H9 (cell line): ENCODE measurements around the gene FOXO1. TPM values are rescaled to one million over a fixed set of nuclear protein-coding genes. Genes with fewer than 3 reads are reported as not detected.
A peak's percentile ranks its signal among the peaks of the same experiment; 100 is the strongest.

Experiments used
- DNase-seq: peaks from one replicate; pipeline ENCODE4 v3.0.0-alpha.2; 2017
- H2AFZ ChIP-seq: one replicate; pipeline ENCODE4 v1.6.1; 2013; ENCODE audit warnings: mild to moderate bottlenecking, low read length, control low read depth, moderate library complexity
- H2AK5ac ChIP-seq: 2 replicates; pipeline ENCODE4 v1.6.1; 2013; ENCODE audit warnings: low read length, control low read depth, mixed read lengths; ENCODE audit not compliant: insufficient read length
- H2BK120ac ChIP-seq: one replicate; pipeline ENCODE4 v1.6.1; 2013; ENCODE audit warnings: low read depth, mild to moderate bottlenecking, low read length, control low read depth, inconsistent platforms; ENCODE audit not compliant: poor library complexity, severe bottlenecking
- H2BK12ac ChIP-seq: 2 replicates; pipeline ENCODE4 v1.6.1; 2013; ENCODE audit warnings: low read length, control low read depth, mixed read lengths, low read depth; ENCODE audit not compliant: insufficient read length
- H2BK15ac ChIP-seq: 2 replicates; pipeline ENCODE4 v1.6.1; 2013; ENCODE audit warnings: low read depth, low read length, control low read depth
- H2BK20ac ChIP-seq: one replicate; pipeline ENCODE4 v1.6.1; 2013; ENCODE audit warnings: low read depth, mild to moderate bottlenecking, low read length, control low read depth, inconsistent platforms; ENCODE audit not compliant: poor library complexity, severe bottlenecking
- H2BK5ac ChIP-seq: 2 replicates; pipeline ENCODE4 v1.6.1; 2013; ENCODE audit warnings: low read length, control low read depth, mixed read lengths; ENCODE audit not compliant: insufficient read length
- H3K14ac ChIP-seq: 2 replicates; pipeline ENCODE4 v1.6.1; 2013; ENCODE audit warnings: low read length, control low read depth; ENCODE audit not compliant: insufficient read depth
- H3K18ac ChIP-seq: 2 replicates; pipeline ENCODE4 v1.6.1; 2013; ENCODE audit warnings: low read depth, mild to moderate bottlenecking, mixed read lengths, low read length, control low read depth; ENCODE audit not compliant: insufficient read length
- H3K23ac ChIP-seq: 2 replicates; pipeline ENCODE4 v1.6.1; 2013; ENCODE audit warnings: low read length, control low read depth, mixed read lengths, low read depth; ENCODE audit not compliant: insufficient read length
- H3K23me2 ChIP-seq: 2 replicates; pipeline ENCODE4 v1.6.1; 2013; ENCODE audit warnings: low read depth, mild to moderate bottlenecking, mixed read lengths, low read length, control low read depth; ENCODE audit not compliant: insufficient read length, poor library complexity, severe bottlenecking
- H3K27ac ChIP-seq: 2 replicates; pipeline ENCODE4 v1.5.1; 2013; ENCODE audit warnings: low read length, control low read depth, mixed read lengths, low read depth; ENCODE audit not compliant: insufficient read length
- H3K27me3 ChIP-seq: 2 replicates; pipeline ENCODE4 v1.6.1; 2013; ENCODE audit warnings: low read length, control low read depth, inconsistent platforms; ENCODE audit not compliant: insufficient read depth
- H3K4ac ChIP-seq: 2 replicates; pipeline ENCODE4 v1.6.1; 2013; ENCODE audit warnings: low read depth, mild to moderate bottlenecking, control low read depth, inconsistent platforms, low read length, moderate library complexity
- H3K4me1 ChIP-seq: 2 replicates; pipeline ENCODE4 v1.6.1; 2013; ENCODE audit warnings: low read length, control low read depth, inconsistent platforms; ENCODE audit not compliant: insufficient read depth
- H3K4me2 ChIP-seq: 2 replicates; pipeline ENCODE4 v1.6.1; 2013; ENCODE audit warnings: low read length, control low read depth, mixed read lengths; ENCODE audit not compliant: insufficient read length, insufficient read depth
- H3K56ac ChIP-seq: 2 replicates; pipeline ENCODE4 v1.6.1; 2013; ENCODE audit warnings: low read depth, mild to moderate bottlenecking, mixed read lengths, low read length, control low read depth; ENCODE audit not compliant: insufficient read length
- H3K79me1 ChIP-seq: 2 replicates; pipeline ENCODE4 v1.6.1; 2013; ENCODE audit warnings: low read depth, mild to moderate bottlenecking, moderate library complexity, low read length, control low read depth, inconsistent platforms; ENCODE audit not compliant: insufficient read depth, poor library complexity, severe bottlenecking
- H3K79me2 ChIP-seq: 2 replicates; pipeline ENCODE4 v1.6.1; 2013; ENCODE audit warnings: low read length, control low read depth, inconsistent platforms; ENCODE audit not compliant: insufficient read depth
- H3K9ac ChIP-seq: 2 replicates; pipeline ENCODE4 v1.6.1; 2013; ENCODE audit warnings: low read length, control low read depth, mixed read lengths; ENCODE audit not compliant: insufficient read length; ENCODE audit errors: extremely low read depth
- H3K9me3 ChIP-seq: one replicate; pipeline ENCODE4 v1.6.1; 2013; ENCODE audit warnings: low read depth, low read length, inconsistent platforms; ENCODE audit not compliant: control insufficient read depth
- H3T11ph ChIP-seq: one replicate; pipeline ENCODE4 v1.6.1; 2013; ENCODE audit warnings: mild to moderate bottlenecking, low read length, control low read depth, inconsistent platforms
- H4K20me1 ChIP-seq: one replicate; pipeline ENCODE4 v1.6.1; 2013; ENCODE audit not compliant: control insufficient read depth, insufficient read length, insufficient read depth
- H4K5ac ChIP-seq: 2 replicates; pipeline ENCODE4 v1.6.1; 2013; ENCODE audit warnings: low read depth, mild to moderate bottlenecking, mixed read lengths, low read length, control low read depth; ENCODE audit not compliant: insufficient read length
- H4K8ac ChIP-seq: replicated peaks from 2 replicates; pipeline ENCODE4 v1.6.1; 2013; ENCODE audit warnings: low read length, control low read depth, mixed read lengths, low read depth; ENCODE audit not compliant: insufficient read length
- H4K91ac ChIP-seq: 2 replicates; pipeline ENCODE4 v1.6.1; 2013; ENCODE audit warnings: low read depth, mild to moderate bottlenecking, moderate library complexity, mixed read lengths, low read length, control low read depth; ENCODE audit not compliant: insufficient read length
- H3K27ac Mint-ChIP-seq, 3 experiments: 2 replicates in 2 of 3; 3 replicates in 1 of 3; pipeline ENCODE4 v1.8.0; 2020 to 2021; ENCODE audit warnings: mixed read lengths in 3 of 3, mild to moderate bottlenecking in 1 of 3, moderate library complexity in 1 of 3
- H3K27me3 Mint-ChIP-seq: 2 replicates; pipeline ENCODE4 v1.8.0; 2021; ENCODE audit warnings: low read depth, mild to moderate bottlenecking, moderate library complexity, mixed read lengths
- H3K36me3 Mint-ChIP-seq, 3 experiments: 2 replicates in 2 of 3; 3 replicates in 1 of 3; pipeline ENCODE4 v1.8.0; 2020 to 2021; ENCODE audit warnings: low read depth in 3 of 3, mixed read lengths in 3 of 3; ENCODE audit not compliant: insufficient read depth in 1 of 3
- H3K4me1 Mint-ChIP-seq, 2 experiments: 2 replicates each; pipeline ENCODE4 v1.8.0; 2020; ENCODE audit warnings: mixed read lengths in 2 of 2
- H3K4me3 Mint-ChIP-seq, 2 experiments: 2 replicates in 1 of 2; 3 replicates in 1 of 2; pipeline ENCODE4 v1.8.0; 2020 to 2021; ENCODE audit warnings: mild to moderate bottlenecking in 2 of 2, mixed read lengths in 2 of 2, moderate library complexity in 1 of 2
- H3K9me3 Mint-ChIP-seq, 2 experiments: 2 replicates in 1 of 2; 3 replicates in 1 of 2; pipeline ENCODE4 v1.8.0; 2020; ENCODE audit warnings: mild to moderate bottlenecking in 2 of 2, mixed read lengths in 2 of 2, moderate library complexity in 1 of 2
- WGBS: extraction: QIAGEN DNeasy Blood & Tissue Kit; methylation state at CpG from one replicate; pipeline ENCODE4 v1.1.7; 2013; ENCODE audit warnings: missing lambda C conversion rate, low lambda C conversion rate, mixed read lengths; ENCODE audit not compliant: insufficient read length; ENCODE audit errors: extremely low coverage; 5-methylcytosine and 5-hydroxymethylcytosine counted together
- total RNA-seq: library from RNA; stranded (reverse); gene quantifications from 2 replicates; pipeline ENCODE4 v1.2.1, GENCODE V29; 2021
- TF ChIP-seq, protein P1 (sequence below): fragments of 200-600 bp; sonication (generic); conservative IDR thresholded peaks from 3 replicates; pipeline ENCODE4 v1.8.0; 2021; ENCODE audit warnings: antibody characterized with exemption, mild to moderate bottlenecking

The FOXO1 gene
- total RNA-seq, 1 experiment from 2014 or later = 44.6 TPM

DNA sequence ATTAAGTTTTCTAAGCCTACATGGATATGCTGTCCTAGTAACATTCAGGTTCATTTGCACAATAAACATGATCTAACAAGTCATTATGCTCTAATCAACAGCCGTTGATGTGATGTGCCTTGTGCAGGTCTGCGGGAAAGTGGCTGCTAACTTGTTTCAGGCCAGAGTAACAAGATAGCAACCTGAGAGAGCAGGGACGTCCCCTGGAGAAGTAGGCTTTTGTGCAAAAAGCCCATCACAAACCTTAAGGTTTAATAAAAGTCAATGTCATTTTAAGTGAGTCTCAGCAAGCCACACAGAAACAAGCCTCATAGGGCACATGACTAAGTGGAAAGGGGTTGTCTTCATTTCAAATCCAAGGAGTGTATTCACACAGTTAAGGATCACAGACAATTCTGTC, 17.6 kb downstream of the FOXO1 start:
- WGBS = no CpG with 5 or more reads among the region's 3 CpGs

More for the DNA sequence above, 17.6 kb downstream of the FOXO1 start:
- Histone ChIP-seq H3K4me1 (peaks cover 9% of the 10 kb centered on the region), H3K9ac (no peak overlapping the region), H3K4ac (no peak overlapping the region), H3K14ac (no peak overlapping the region), H3K79me1 (peaks cover 3% of the 10 kb centered on the region), H2AFZ (no peak overlapping the region), H3K18ac (no peak overlapping the region), H3K79me2 (peaks cover 57% of the 10 kb centered on the region), H3K4me2 (no peak overlapping the region), H3K27ac (peak overlapping the region; percentile 24), H4K8ac (no peak overlapping the region), H3T11ph (no peak overlapping the region), H3K56ac (no peak overlapping the region), H2BK15ac (no peak overlapping the region), H4K20me1 (no peaks in the 10 kb centered on the region), H2BK5ac (no peak overlapping the region), H3K23ac (no peak overlapping the region), H4K91ac (no peak overlapping the region), H2AK5ac (no peak overlapping the region), H2BK20ac (no peak overlapping the region), H4K5ac (no peak overlapping the region), H2BK12ac (no peak overlapping the region), H2BK120ac (peak overlapping the region; percentile 55), H3K23me2 (no peaks in the 10 kb centered on the region), H3K9me3 (no peaks in the 10 kb centered on the region), H3K27me3 (no peaks in the 10 kb centered on the region)
- DNase-seq = no peak
- Mint-ChIP-seq H3K4me1 (peaks cover 92 to 97% of the 10 kb centered on the region in 2 experiments), H3K9me3 (no peaks in the 10 kb centered on the region), H3K27ac (peak overlapping the region; percentile 63 to 97 (median 91); a peak in 6 of 7 replicates), H3K27me3 (no peaks in the 10 kb centered on the region), H3K36me3 (peaks cover 0 to 9% (median 0%) of the 10 kb centered on the region in 3 experiments; a peak in 2 of 7 replicates), H3K4me3 (peak overlapping the region in 1 of 2 experiments; percentile 28; a peak in 2 of 5 replicates)
- TF ChIP-seq, protein P1, sequence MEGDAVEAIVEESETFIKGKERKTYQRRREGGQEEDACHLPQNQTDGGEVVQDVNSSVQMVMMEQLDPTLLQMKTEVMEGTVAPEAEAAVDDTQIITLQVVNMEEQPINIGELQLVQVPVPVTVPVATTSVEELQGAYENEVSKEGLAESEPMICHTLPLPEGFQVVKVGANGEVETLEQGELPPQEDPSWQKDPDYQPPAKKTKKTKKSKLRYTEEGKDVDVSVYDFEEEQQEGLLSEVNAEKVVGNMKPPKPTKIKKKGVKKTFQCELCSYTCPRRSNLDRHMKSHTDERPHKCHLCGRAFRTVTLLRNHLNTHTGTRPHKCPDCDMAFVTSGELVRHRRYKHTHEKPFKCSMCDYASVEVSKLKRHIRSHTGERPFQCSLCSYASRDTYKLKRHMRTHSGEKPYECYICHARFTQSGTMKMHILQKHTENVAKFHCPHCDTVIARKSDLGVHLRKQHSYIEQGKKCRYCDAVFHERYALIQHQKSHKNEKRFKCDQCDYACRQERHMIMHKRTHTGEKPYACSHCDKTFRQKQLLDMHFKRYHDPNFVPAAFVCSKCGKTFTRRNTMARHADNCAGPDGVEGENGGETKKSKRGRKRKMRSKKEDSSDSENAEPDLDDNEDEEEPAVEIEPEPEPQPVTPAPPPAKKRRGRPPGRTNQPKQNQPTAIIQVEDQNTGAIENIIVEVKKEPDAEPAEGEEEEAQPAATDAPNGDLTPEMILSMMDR = no peak
